ENCODE measurements around the gene ESYT3. TPM values are rescaled to one million over a fixed set of nuclear protein-coding genes. Genes with fewer than 3 reads are reported as not detected.

Gene ESYT3
- total RNA-seq, 1 donor from 2014 or later, result 66.4 TPM

DNA sequence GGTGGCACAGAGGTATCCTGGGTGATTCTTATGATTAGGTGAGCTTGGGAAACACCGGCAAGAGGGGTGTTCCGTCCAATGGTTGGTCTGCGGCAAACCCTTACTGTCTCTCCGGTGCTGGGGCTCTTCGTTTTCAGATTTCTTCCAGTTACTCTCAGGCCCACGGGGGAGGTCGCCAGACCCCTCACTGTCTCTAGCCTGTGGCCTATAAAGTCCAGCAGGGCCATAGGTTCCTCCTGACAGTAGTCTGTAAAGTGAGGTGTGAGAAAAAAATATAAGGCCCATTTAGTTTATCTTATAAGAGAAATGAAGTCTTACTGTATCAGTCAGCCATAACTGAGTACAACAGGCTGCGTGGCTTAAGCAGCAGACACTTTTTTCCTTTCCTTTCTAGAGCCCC lies 1.4 kb downstream of the ESYT3 start:
- H3K27ac ChIP-seq, result peak overlapping the region; percentile 74
- no peaks in the 10 kb centered on the region for H3K36me3 ChIP-seq
- H3K4me3 ChIP-seq, result peak overlapping the region; percentile 63
- DNase-seq, result no peak
- H3K9me3 ChIP-seq, result no peaks in the 10 kb centered on the region
- ATAC-seq, result peak; percentile 7
- H3K4me1 ChIP-seq, result peaks cover 20% of the 10 kb centered on the region
- peaks cover 37% of the 10 kb centered on the region for H3K27me3 ChIP-seq
- intact Hi-C loops (cut with DNase I), result no loop called here
- TF ChIP-seq, protein P1, sequence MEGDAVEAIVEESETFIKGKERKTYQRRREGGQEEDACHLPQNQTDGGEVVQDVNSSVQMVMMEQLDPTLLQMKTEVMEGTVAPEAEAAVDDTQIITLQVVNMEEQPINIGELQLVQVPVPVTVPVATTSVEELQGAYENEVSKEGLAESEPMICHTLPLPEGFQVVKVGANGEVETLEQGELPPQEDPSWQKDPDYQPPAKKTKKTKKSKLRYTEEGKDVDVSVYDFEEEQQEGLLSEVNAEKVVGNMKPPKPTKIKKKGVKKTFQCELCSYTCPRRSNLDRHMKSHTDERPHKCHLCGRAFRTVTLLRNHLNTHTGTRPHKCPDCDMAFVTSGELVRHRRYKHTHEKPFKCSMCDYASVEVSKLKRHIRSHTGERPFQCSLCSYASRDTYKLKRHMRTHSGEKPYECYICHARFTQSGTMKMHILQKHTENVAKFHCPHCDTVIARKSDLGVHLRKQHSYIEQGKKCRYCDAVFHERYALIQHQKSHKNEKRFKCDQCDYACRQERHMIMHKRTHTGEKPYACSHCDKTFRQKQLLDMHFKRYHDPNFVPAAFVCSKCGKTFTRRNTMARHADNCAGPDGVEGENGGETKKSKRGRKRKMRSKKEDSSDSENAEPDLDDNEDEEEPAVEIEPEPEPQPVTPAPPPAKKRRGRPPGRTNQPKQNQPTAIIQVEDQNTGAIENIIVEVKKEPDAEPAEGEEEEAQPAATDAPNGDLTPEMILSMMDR (IDR thresholded peaks at IDR 0.05), result no peak

DNA sequence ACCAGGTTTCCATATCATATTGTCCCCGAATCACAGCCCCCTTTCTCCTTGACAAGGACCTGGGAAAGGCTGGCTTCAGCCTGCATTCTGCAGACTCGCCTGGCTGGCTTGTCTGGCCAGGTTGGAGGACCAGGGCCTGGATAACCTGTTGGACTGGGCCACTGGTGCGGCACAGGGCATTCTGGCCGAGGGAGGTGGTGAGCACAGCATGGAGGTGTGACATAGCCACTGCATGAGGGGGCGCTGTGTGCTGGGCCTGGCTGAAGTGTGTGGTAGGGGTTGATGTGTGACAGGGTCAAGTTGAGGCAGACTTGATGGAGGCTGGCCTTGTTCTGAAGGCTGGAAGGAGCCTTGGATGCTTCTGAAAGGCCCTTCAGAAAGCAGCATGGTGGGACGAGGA lies 2.9 kb downstream of the ESYT3 start:
- Histone ChIP-seq H3K36me3 (no peaks in the 10 kb centered on the region), H3K9me3 (no peaks in the 10 kb centered on the region), H3K27ac (no peak overlapping the region), H3K27me3 (peaks cover 37% of the 10 kb centered on the region), H3K4me1 (peaks cover 35% of the 10 kb centered on the region), H3K4me3 (no peak overlapping the region)
- DNase-seq (no peak), ATAC-seq (no peak)
- intact Hi-C loops (cut with DNase I), result no loop called here
- TF ChIP-seq, protein P1 (IDR thresholded peaks at IDR 0.05), result no peak

DNA sequence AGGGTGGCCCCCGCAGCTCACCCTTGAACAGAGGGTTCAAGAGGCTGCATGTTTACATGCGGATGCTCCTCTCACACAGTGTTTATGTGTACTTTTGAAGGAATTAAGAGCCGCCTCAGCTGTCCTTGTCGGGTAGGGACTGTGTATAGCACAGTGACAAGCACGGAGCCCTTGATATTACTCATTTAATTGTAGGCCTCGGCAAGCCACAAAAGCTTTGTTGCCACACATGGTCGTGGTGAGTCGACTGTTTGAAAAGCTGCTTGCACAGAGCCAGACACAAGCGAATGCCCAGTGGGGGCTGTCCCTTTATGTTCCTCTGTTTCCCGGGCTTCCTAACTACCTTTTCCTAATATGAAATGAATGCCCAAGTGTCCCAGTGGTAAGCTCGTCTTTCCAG lies 4.5 kb downstream of the ESYT3 start:
- intact Hi-C loops (cut with DNase I), result no loop called here
- Histone ChIP-seq H3K9me3 (no peaks in the 10 kb centered on the region), H3K27ac (no peak overlapping the region), H3K36me3 (no peaks in the 10 kb centered on the region), H3K4me3 (no peak overlapping the region), H3K4me1 (peaks cover 37% of the 10 kb centered on the region), H3K27me3 (peaks cover 25% of the 10 kb centered on the region)
- TF ChIP-seq, protein P1 (IDR thresholded peaks at IDR 0.05), result no peak
- no peak for ATAC-seq
- no peak for DNase-seq

DNA sequence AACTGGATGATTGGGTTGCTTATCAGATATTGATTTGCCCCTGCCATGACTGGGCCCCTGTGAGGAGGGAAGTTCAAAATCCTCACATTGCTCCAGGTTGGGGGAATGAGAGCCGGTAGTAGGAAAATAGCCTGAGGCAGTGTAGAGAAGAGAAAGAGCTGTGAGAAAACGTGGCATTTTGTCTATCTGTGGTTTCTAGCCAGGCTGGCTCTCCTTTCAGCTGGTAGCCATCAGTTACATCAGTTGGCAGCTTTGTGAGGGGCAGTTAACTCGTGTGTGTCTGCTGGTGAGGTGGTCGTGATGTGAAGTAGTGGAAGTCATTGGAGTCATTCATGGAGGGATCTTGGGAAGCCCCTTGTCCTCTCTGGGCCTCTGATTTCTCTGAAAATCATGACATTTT lies 5.2 kb downstream of the ESYT3 start:
- no peak for DNase-seq
- TF ChIP-seq, protein P1 (IDR thresholded peaks at IDR 0.05), result no peak
- intact Hi-C loops (cut with DNase I), result no loop called here
- no peak overlapping the region for H3K27ac ChIP-seq
- peaks cover 29% of the 10 kb centered on the region for H3K4me1 ChIP-seq
- no peak overlapping the region for H3K4me3 ChIP-seq
- ATAC-seq, result no peak
- H3K9me3 ChIP-seq, result no peaks in the 10 kb centered on the region
- peaks cover 19% of the 10 kb centered on the region for H3K27me3 ChIP-seq
- no peaks in the 10 kb centered on the region for H3K36me3 ChIP-seq

DNA sequence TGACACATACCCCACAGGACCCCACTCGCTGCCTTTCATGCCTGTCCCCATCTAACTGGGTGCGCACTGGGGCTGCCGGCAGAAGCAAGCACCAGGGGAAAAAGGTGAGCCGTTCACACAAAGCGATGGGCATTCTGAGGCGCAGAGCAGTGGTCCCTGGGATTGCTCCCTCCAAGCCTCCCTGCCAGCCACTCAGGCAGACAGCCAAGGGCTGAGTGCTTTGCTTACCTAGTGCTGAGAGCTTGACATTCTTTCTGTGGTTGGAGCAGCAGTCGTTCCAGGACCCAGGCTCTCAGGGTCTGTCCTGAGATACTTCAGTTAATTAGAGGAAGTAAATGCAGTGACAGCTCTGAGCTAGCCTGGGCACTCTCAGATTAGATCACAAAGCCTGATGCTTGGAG lies 5.7 kb downstream of the ESYT3 start:
- H3K27ac ChIP-seq, result no peak overlapping the region
- DNase-seq, result peak; percentile 93
- TF ChIP-seq, protein P1 (IDR thresholded peaks at IDR 0.05), result no peak
- H3K9me3 ChIP-seq, result no peaks in the 10 kb centered on the region
- peaks cover 14% of the 10 kb centered on the region for H3K27me3 ChIP-seq
- peak; percentile 82 for ATAC-seq
- H3K36me3 ChIP-seq, result no peaks in the 10 kb centered on the region
- intact Hi-C loops (cut with DNase I), result no loop called here
- H3K4me1 ChIP-seq, result peaks cover 24% of the 10 kb centered on the region
- no peak overlapping the region for H3K4me3 ChIP-seq

DNA sequence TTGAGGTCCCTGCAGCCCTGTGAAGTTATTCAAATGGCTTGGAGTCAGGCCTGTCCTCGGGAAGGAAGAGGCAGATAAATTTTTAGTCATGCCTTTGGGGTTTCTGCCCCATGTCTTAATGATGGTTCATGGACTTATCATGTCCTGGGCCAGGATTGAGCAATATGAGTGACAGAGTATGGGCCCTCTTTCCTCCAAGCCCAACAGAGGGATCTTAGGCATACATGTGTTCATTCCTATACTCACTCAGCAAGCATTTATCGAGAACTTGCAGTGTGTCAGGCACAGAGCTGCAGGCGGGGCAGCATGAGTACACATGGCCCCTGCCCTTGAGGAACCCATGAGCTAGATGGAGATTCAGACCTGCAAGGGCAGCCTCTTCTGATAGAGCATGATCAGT lies 6.2 kb downstream of the ESYT3 start:
- TF ChIP-seq, protein P1 (IDR thresholded peaks at IDR 0.05), result no peak
- intact Hi-C loops (cut with DNase I), result no loop called here
- H3K4me1 ChIP-seq, result peaks cover 23% of the 10 kb centered on the region

More for the DNA sequence above, 6.2 kb downstream of the ESYT3 start:
- H3K27me3 ChIP-seq, result peaks cover 9% of the 10 kb centered on the region
- H3K36me3 ChIP-seq, result no peaks in the 10 kb centered on the region
- ATAC-seq (no peak), DNase-seq (no peak)
- peak overlapping the region; percentile 58 for H3K27ac ChIP-seq
- no peaks in the 10 kb centered on the region for H3K9me3 ChIP-seq
- H3K4me3 ChIP-seq, result no peak overlapping the region
